Glutamatergic neuron (in vitro differentiated cells): ENCODE data around the gene GJB1. TPM values are rescaled to one million over a fixed set of nuclear protein-coding genes. Genes with fewer than 3 reads are reported as not detected.

Experiments used
- DNase-seq: peaks from one replicate; pipeline ENCODE4 v3.0.0; 2022
- H3K27ac Mint-ChIP-seq: one replicate; pipeline ENCODE4 v1.8.0; 2020; ENCODE audit warnings: mild to moderate bottlenecking, mixed read lengths, inconsistent platforms; ENCODE audit not compliant: unreplicated experiment
- H3K27me3 Mint-ChIP-seq: one replicate; pipeline ENCODE4 v1.8.0; 2020; ENCODE audit warnings: mild to moderate bottlenecking, moderate library complexity, mixed read lengths, inconsistent platforms; ENCODE audit not compliant: unreplicated experiment
- H3K36me3 Mint-ChIP-seq: one replicate; pipeline ENCODE4 v1.8.0; 2020; ENCODE audit warnings: mild to moderate bottlenecking, mixed read lengths, inconsistent platforms; ENCODE audit not compliant: unreplicated experiment
- H3K4me1 Mint-ChIP-seq: one replicate; pipeline ENCODE4 v1.8.0; 2020; ENCODE audit warnings: mild to moderate bottlenecking, low read depth, mixed read lengths, inconsistent platforms; ENCODE audit not compliant: unreplicated experiment
- H3K4me3 Mint-ChIP-seq: one replicate; pipeline ENCODE4 v1.8.0; 2020; ENCODE audit warnings: mild to moderate bottlenecking, mixed read lengths, inconsistent platforms; ENCODE audit not compliant: unreplicated experiment
- H3K9me3 Mint-ChIP-seq: one replicate; pipeline ENCODE4 v1.8.0; 2020; ENCODE audit warnings: mild to moderate bottlenecking, moderate library complexity, mixed read lengths, inconsistent platforms; ENCODE audit not compliant: unreplicated experiment
- CTCF ChIP-seq: fragments of 200-600 bp; sonication (generic); IDR thresholded peaks from one replicate; pipeline ENCODE4 v1.5.0; 2021; ENCODE audit not compliant: partially characterized antibody, unreplicated experiment
- total RNA-seq: library from RNA; stranded (reverse); fragmentation: NEBNext Ultra II Directional; extraction: Animal tissue kit (Norgen Biotek cat#: 25700); gene quantifications from one replicate; pipeline ENCODE4 v1.2.1, GENCODE V29; 2021; ENCODE audit not compliant: unreplicated experiment

The GJB1 gene
- total RNA-seq, 1 donor from 2014 or later: not detected

GRCh38 chrX:71198066-71198465 lies 25.0 kb upstream of the GJB1 start:
- H3K27me3 Mint-ChIP-seq: peaks cover 3% of the 10 kb centered on the region
- H3K36me3 Mint-ChIP-seq: no peaks in the 10 kb centered on the region
- no peak overlapping the region for H3K4me3 Mint-ChIP-seq
- TF ChIP-seq CTCF: no peak
- no peak overlapping the region for H3K27ac Mint-ChIP-seq
- no peaks in the 10 kb centered on the region for H3K4me1 Mint-ChIP-seq
- H3K9me3 Mint-ChIP-seq: no peaks in the 10 kb centered on the region
- no peak for DNase-seq

DNA sequence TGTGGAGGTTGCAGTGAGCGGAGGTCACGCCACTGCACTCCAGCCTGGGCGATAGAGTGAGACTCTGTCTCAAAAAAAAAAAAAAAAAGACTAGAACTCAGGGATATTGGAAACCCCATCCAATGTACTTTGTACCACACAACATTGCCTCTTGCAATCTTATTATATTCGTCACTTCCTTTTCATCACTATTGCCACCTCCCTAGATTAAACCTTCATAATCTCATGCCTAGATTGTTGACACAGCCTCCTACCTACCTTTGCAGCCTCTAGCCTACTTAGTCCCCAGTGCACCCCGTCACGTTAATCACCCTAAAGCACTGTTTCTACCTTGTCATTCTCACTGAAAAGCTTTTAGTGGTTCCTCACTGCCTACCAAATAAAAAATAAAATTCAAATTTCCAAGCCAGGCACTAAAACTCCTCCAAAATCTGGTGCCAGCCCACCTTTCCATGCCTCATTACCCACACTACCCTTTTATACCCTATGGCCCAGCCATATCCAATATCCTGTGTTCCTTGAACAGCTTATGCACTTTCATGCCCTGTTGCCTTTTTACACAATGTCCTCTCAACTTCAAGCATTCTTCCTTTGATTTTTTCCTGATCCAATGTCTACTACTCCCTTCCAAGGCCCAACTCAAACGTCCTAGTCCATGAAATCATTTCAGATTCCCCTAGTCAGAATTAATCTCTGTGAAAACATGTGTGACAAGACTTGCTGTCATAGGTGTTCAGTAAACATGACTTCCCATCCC lies 23.6 kb upstream of the GJB1 start:
- Mint-ChIP-seq H3K4me1 (no peaks in the 10 kb centered on the region), H3K27me3 (peaks cover 3% of the 10 kb centered on the region), H3K27ac (no peak overlapping the region), H3K36me3 (no peaks in the 10 kb centered on the region), H3K9me3 (no peaks in the 10 kb centered on the region), H3K4me3 (no peak overlapping the region)
- DNase-seq: no peak
- no peak for TF ChIP-seq CTCF

GRCh38 chrX:71210816-71211215 lies 12.2 kb upstream of the GJB1 start:
- Mint-ChIP-seq H3K27ac (no peak overlapping the region), H3K36me3 (no peaks in the 10 kb centered on the region), H3K9me3 (no peaks in the 10 kb centered on the region), H3K27me3 (no peaks in the 10 kb centered on the region), H3K4me3 (no peak overlapping the region), H3K4me1 (no peaks in the 10 kb centered on the region)
- no peak for TF ChIP-seq CTCF
- DNase-seq: no peak

DNA sequence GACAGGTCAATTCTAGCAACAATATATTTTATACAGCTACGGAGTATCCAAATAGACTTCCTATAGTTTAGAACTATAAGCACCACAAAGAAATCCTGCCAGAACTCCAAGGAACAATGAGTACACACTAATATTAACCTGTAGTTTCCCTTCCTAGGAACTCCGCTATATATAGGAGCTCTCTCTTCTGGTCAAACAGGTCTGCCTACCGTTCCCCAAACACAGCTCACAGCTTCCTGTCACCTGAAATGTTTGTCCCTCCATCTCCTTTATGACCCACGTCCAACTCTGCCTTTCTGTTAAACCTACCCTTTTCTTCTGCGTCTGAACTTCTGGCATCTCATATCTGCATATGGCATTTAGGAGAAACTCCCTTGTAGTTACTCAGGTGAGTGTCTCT lies 10.5 kb upstream of the GJB1 start:
- H3K9me3 Mint-ChIP-seq: peaks cover 2% of the 10 kb centered on the region
- no peaks in the 10 kb centered on the region for H3K27me3 Mint-ChIP-seq
- DNase-seq: no peak
- no peaks in the 10 kb centered on the region for H3K4me1 Mint-ChIP-seq
- H3K4me3 Mint-ChIP-seq: no peak overlapping the region
- no peaks in the 10 kb centered on the region for H3K36me3 Mint-ChIP-seq
- H3K27ac Mint-ChIP-seq: no peak overlapping the region
- TF ChIP-seq CTCF: no peak

GRCh38 chrX:71214152-71214551 lies 8.9 kb upstream of the GJB1 start:
- H3K9me3 Mint-ChIP-seq: peaks cover 4% of the 10 kb centered on the region
- no peaks in the 10 kb centered on the region for H3K4me1 Mint-ChIP-seq
- H3K36me3 Mint-ChIP-seq: no peaks in the 10 kb centered on the region
- H3K27me3 Mint-ChIP-seq: no peaks in the 10 kb centered on the region
- no peak for DNase-seq
- no peak overlapping the region for H3K4me3 Mint-ChIP-seq
- no peak overlapping the region for H3K27ac Mint-ChIP-seq
- TF ChIP-seq CTCF: no peak
